Lung (tissue), 12 donors: ENCODE measurements around the gene NLRC3. TPM values are rescaled to one million over a fixed set of nuclear protein-coding genes. Genes with fewer than 3 reads are reported as not detected.

Experiments used
- ATAC-seq: fragments of 200-7000 bp; cut with Tn5 transposase; one replicate; pipeline ENCODE4 v1.9.1; 2020; ENCODE audit warnings: moderate number of reproducible peaks; ENCODE audit not compliant: insufficient read depth, low FRiP score
- DNase-seq, 3 donors: peaks; one replicate each; pipeline ENCODE4 v3.0.0-alpha.2; 2013 to 2017
- H3K27ac ChIP-seq, 2 donors: one replicate each; pipeline ENCODE4 v1.5.1; 2013; ENCODE audit warnings: mild to moderate bottlenecking in 2 of 2, moderate library complexity in 2 of 2, control low read depth in 1 of 2, inconsistent platforms in 1 of 2, low read depth in 1 of 2, low read length in 1 of 2
- H3K27me3 ChIP-seq, 3 donors: one replicate each; pipeline ENCODE4 v1.5.1; 2013; ENCODE audit warnings: low read length in 2 of 3; ENCODE audit not compliant: control insufficient read depth in 3 of 3, insufficient read depth in 3 of 3
- H3K36me3 ChIP-seq, 4 donors: one replicate each; pipeline ENCODE4 v1.5.1; 2013; ENCODE audit warnings: low read length in 4 of 4, mild to moderate bottlenecking in 1 of 4, moderate library complexity in 1 of 4; ENCODE audit not compliant: control insufficient read depth in 4 of 4, insufficient read depth in 4 of 4
- H3K4me1 ChIP-seq, 5 donors: one replicate each; pipeline ENCODE4 v1.5.1; 2013; ENCODE audit warnings: low read length in 5 of 5, mild to moderate bottlenecking in 2 of 5, moderate library complexity in 1 of 5; ENCODE audit not compliant: control insufficient read depth in 5 of 5, insufficient read depth in 5 of 5
- H3K4me3 ChIP-seq: one replicate; pipeline ENCODE4 v1.5.1; 2013; ENCODE audit warnings: mild to moderate bottlenecking, control low read depth, moderate library complexity
- H3K9ac ChIP-seq, 2 donors: one replicate each; pipeline ENCODE4 v1.5.1; 2013; ENCODE audit warnings: low read length in 2 of 2, control low read depth in 1 of 2; ENCODE audit not compliant: insufficient read depth in 1 of 2
- H3K9me3 ChIP-seq, 4 donors: one replicate each; pipeline ENCODE4 v1.5.1; 2013; ENCODE audit warnings: low read length in 3 of 4, mild to moderate bottlenecking in 1 of 4, moderate library complexity in 1 of 4; ENCODE audit not compliant: control insufficient read depth in 4 of 4, insufficient read depth in 3 of 4
- CTCF ChIP-seq: IDR thresholded peaks from 2 replicates; pipeline ENCODE4 v1.5.1; 2012; ENCODE audit warnings: mild to moderate bottlenecking; ENCODE audit errors: control extremely low read depth, extremely low read depth
- WGBS, 2 donors: extraction: QIAGEN DNeasy Blood & Tissue Kit; methylation state at CpG; one replicate each; pipeline ENCODE4 v1.1.7; 2013; 5-methylcytosine and 5-hydroxymethylcytosine counted together
- polyA plus RNA-seq, 2 donors: library from polyadenylated mRNA; stranded (reverse); fragments of 200-250 nt; gene quantifications; one replicate each; pipeline ENCODE4 v1.2.1, GENCODE V29; 2013
- total RNA-seq, 2 donors: library from RNA; depleted of rRNA in 1 of 2; stranded (reverse); fragments of >200 nt in 1 of 2; gene quantifications; one replicate each; pipeline ENCODE4 v1.2.1, GENCODE V29; 2014 to 2021
- donor health status: control.
- donor health status: control.
- donor health status: Bipolar disorder and iron deficiency.
- donor health status: healthy.
- donor health status: DM: yes; HTN: yes; CAD: no.

Gene NLRC3
- total and polyA plus RNA-seq, 4 donors = 1.1 to 4.4 (median 2.5) TPM

- Histone ChIP-seq H3K36me3 (peaks cover 0 to 16% (median 13%) of the 10 kb centered on the region in 4 donors), H3K9ac (no peak overlapping the region), H3K4me1 (peaks cover 0 to 6% (median 0%) of the 10 kb centered on the region in 5 donors), H3K9me3 (no peaks in the 10 kb centered on the region), H3K27ac (peak overlapping the region in 1 of 2 donors; percentile 57), H3K4me3 (no peak overlapping the region), H3K27me3 (no peaks in the 10 kb centered on the region)
- no peak for TF ChIP-seq CTCF
- DNase-seq = no peak
- ATAC-seq = no peak
- 52 to 68% methylated on average over 26 to 27 of the region's 27 CpGs for WGBS, 2 donors
Observed at GRCh38 chr16:3590736-3591435, 13.7 kb upstream of the NLRC3 start.

- DNase-seq (no peak), ATAC-seq (no peak)
- Histone ChIP-seq H3K9ac (no peak overlapping the region), H3K4me3 (no peak overlapping the region), H3K4me1 (peaks cover 0 to 6% (median 0%) of the 10 kb centered on the region in 5 donors), H3K27me3 (no peaks in the 10 kb centered on the region), H3K27ac (no peak overlapping the region), H3K36me3 (peaks cover 0 to 16% (median 11%) of the 10 kb centered on the region in 4 donors), H3K9me3 (no peaks in the 10 kb centered on the region)
- 93 to 96% methylated on average over 25 of the region's 25 CpGs for WGBS, 2 donors
- no peak for TF ChIP-seq CTCF
Observed at GRCh38 chr16:3589991-3590701, 12.9 kb upstream of the NLRC3 start.

- ATAC-seq = peak; percentile 30
- no peak overlapping the region for H3K9ac ChIP-seq
- no peaks in the 10 kb centered on the region for H3K27me3 ChIP-seq
- H3K4me1 ChIP-seq = peaks cover 0 to 6% (median 0%) of the 10 kb centered on the region in 5 donors
- H3K27ac ChIP-seq = no peak overlapping the region
- no peak for DNase-seq
- no peak for TF ChIP-seq CTCF
- H3K9me3 ChIP-seq = no peaks in the 10 kb centered on the region
- H3K4me3 ChIP-seq = no peak overlapping the region
- WGBS, 2 donors = 28 to 79% methylated on average over 27 of the region's 27 CpGs
- peaks cover 0 to 16% (median 13%) of the 10 kb centered on the region in 4 donors for H3K36me3 ChIP-seq
Observed at GRCh38 chr16:3589441-3589921, 12.3 kb upstream of the NLRC3 start.
